Activated CD8-positive, alpha-beta memory T cell treated with anti-CD3 and anti-CD28 coated beads for 1 hour (primary cell): ENCODE data around the gene CTBP2.

Source experiments
- DNase-seq, 2 donors: peaks; one replicate each; pipeline ENCODE4 v3.0.0-alpha.2; 2020; ENCODE audit warnings: low read depth in 1 of 2; ENCODE audit errors: extremely low read depth in 1 of 2

Gene CTBP2

DNA sequence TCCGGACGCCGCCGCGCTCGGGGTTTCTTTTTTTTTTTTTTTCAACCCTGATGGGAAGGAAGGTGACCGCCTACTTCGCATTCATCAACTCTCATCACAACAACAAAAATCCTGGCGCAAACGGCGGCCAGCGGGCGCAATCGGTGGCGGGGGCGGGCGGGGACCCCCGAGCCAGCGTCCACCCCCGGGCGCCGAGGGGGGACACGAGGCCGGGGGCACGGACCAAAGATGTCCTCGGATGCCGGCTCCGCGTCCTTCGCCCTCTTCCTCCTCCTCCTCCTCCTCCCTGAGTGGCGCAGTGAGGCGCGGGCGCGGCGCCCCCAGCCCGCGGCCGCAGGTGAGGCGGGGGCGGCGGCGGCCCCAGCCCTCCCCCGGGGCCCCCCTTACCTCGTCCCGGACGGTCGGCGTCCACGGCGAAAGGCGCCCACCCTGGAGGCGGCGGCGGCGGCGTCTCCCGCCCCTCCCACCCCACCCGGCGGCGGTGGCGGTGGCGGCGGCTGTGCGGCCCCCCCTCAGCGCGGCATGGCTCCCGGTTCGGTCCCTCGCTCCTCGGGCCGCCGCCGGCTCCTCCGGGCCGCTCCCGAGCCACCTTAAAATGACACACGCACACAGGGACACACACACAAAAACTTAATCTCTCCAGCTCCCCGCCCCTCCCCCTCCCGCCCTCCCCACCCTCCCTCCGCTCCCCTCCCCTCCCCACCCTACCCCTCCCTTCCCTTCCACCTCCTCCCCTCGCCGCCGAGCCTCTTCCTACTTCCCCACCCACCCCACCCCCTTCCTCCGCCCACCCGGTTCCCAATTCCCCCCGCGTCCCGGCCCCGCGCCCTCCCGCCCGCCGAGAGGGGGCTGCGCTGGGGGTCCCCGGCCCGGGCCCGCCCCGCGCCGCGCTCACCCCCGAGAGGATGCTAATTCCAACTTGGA is at the start of gene CTBP2:
TSS of gene CTBP2 (minus strand) at position 632 of the 924 bp plus-strand sequence.
- DNase-seq: no peak

DNA sequence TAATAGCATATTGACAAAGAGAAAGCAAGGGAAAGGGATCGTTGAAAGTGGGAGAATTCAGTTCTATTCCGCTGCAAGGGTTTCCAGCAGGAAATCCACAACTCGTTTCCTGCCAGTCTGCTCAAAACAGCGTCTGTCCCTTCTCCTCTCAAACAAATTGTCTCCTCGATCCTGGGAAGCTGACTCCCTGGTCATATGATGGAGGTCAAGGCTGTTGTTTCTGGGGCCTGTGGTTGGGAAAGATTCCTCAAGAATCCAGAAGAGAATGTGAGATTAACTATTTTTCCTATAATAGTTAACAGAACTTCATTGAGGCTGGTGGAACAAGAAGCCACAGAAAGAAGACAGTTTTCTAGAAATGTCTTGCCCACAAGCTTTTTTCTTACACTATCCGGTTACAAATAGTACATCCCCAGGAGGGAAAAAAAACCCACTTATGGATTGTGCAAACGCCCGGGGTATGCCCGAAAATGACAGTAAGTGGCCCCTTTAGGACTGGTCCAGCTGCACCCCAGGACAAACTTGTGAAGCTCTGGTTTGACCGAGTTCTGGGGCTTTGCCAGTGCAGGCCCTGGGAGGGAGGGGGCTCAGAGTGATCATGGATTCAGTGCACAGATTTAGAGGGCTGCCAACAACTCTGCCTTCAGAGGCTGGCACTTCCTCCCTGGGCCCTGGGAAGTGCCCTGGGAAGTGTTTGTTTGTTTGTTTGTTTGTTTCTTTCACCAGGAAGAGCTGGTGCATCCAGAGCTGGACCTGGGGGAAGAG is 49.4 kb upstream of the CTBP2 start:
- no peak for DNase-seq

DNA sequence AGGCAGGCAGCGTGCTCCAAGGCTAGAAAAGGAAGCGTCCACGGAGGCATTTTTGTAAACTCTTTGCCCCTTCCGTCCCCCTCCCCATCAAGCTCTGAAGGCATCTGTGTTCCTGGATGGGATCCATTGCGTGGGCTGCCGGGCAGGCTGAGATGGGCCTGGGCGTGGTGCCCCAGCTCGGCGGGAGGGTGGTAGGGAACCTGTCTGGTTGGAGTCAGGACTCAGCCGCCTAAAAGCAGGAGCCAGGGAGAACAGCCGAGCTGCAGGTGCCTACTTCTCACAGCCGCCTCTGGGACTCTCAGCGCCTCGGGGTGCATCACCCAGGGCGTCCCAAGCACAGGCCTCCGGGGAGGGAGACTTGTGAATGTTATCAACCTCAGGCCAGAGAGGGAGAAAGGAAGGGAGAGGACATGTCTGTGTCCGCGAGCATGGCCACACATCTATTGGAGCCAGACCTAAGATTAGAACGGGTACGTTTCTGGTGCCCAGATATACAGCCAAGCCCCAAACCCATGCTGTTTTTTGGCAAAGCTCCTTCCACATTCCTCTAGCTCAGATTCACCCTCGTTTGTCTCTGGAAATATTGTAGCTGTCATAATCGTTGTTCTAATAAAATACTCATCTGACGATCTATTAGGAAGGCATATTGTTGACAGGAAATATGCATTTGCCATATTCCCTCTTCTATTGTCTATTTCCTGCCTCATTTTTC is 48.6 kb upstream of the CTBP2 start:
- no peak for DNase-seq

DNA sequence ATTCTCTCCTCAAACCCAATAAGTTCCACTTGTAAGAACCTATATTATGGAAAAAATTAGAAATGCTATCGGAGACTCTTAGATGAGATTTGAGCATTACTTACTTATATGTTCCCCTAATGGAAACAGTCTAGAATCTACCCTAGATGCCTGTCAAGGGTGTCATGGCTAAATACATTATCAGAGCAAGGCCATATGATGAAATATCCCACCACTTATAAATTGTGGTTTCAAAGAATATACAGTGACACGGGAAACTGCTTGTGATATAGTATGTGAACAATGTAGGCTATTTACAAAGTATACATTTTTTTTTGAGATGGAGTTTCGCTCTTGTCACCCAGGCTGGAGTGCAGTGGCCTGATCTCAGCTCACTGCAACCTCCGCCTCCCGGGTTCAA is 46.3 kb upstream of the CTBP2 start:
- no peak for DNase-seq

DNA sequence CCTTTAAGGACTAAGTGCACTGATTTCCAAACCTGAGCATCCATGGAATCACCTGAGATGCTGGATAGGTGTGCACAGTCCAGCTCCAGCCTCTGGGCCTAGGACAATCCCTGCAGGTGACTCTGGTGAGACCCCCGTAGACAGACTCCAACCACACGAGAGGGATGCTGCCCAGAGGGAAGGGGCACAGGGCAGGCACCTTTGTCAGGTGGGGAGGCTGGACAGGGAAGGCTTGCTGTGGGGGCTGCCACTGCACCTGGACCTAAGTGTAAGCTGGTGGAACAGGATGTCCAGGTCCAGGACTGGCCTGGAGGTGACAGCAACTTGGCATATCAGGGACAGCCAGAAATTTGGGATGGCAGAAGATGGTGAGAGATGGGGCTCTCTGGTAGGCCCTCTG is 45.1 kb upstream of the CTBP2 start:
- no peak for DNase-seq

DNA sequence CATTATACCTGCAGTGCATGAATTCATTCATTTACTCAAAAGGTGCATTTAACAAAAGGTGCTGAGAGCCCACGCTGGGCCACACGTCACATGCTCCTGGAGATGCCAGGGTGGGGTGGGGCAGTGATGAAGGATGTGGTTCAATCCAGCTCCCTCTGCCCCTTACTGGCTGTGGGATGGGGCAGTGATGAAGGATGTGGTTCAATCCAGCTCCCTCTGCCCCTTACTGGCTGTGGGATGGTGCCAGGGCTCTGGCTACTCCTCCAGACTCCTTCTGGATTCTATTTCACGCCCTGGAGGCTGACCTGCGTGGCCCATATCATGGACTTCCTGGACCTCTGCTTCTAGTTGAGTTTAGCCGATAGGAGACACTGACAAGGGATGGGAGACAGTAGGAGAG is 44.0 kb upstream of the CTBP2 start:
- no peak for DNase-seq

DNA sequence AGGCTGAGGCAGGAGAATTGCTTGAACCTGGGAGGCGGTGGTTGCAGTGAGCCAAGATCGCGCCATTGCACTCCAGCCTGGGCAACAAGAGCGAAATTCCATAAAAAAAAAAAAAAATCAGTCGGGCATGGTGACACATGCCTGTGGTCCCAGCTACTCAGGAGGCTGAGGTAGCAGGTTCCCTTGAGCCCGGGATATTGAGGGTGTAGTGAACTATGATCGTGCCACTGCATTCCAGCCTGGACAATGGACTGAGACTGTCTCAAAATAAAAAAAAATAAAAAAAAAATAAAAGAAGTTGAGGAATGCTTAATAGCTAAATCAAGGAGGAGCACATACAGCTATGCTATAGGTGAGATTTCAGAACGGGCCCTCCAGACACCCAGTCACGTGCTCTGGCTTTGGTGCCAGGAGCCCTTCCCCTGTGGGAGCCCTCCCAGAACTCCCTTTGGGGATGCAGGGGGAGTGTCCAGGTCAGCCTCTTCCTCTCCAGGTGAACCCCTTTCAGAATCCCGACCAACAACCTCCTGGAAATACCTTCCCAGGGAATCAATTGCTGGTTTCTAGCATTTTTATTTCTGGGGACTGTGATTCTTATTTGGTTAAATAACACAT is 42.9 kb upstream of the CTBP2 start:
- DNase-seq: no peak

DNA sequence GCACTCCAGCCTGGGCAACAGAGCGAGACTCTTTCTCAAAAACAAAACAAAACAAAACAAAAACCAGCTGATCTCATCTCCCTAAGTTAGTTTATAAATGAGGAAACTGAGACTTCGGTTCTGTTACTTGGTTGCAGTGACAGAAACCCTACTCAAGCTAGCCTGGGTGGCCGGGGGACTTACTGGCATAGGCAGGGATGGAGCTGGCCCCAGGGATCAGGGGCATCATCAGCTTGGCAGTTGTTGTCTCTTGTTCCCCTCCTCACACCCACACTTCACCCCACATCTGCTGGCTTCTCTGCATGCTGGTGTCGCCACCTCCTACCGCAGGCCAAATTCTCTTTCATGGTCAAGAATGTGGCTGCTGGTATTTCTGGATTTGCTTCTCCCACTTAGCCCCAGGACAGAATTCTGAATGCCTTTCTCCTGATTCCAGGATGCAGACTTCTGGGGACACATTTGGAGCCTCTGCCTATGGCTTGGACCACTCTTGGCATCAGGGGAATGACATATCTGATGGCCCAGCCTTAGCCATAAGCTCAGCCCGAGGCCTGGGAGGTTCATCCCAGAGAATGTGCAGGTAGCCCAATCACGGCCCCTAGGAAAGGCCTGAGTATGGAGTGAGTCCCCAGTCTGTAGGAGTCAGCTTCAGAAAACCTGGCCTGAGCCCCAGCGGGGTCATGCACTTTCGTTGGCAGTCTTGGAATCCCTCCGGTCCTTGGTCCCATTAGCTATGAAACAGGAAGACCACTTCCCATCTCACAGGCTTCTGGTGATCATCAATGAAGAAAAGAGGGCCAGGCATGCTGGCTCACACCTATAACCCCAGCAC is 41.6 kb upstream of the CTBP2 start:
- DNase-seq: no peak

DNA sequence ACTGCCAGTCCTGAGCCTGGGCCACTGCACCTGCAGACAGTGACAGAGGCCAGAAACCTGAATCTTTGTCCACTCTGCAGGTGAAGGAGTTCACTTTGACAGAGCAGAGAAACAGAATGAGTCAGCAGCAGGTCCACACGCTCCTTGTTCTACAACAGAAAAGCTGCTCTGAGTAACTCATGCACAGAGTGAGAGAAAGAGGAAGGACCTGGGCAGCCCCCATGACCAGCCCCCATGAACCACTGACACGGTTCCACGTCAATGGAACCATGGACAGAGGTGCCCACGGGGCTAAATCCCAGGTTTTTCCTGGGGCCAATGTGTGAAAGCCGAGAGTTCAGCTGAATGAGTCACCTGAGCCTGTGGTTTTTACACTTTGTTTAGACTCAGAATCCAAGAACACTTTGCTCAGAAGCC is 40.8 kb upstream of the CTBP2 start:
- no peak for DNase-seq

DNA sequence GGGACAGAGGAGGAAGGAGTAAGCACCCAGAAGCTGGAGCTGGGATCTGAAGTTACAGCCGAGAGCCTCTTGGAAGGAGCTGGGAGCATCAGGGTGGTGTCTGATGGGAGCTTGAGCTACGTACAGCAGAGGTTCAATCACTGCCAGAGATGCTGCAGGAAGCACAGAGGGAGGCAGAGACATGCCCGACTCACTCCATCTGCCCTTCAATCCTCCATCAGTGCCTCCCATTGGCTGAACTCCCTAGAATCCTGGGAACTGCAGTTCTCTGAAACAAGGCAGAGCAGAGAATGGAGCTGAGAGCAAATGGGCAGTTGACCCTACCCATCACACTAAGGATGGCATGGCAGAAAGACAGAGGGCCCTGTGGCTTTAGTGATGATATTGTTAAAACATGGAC is 40.0 kb upstream of the CTBP2 start:
- DNase-seq: no peak

DNA sequence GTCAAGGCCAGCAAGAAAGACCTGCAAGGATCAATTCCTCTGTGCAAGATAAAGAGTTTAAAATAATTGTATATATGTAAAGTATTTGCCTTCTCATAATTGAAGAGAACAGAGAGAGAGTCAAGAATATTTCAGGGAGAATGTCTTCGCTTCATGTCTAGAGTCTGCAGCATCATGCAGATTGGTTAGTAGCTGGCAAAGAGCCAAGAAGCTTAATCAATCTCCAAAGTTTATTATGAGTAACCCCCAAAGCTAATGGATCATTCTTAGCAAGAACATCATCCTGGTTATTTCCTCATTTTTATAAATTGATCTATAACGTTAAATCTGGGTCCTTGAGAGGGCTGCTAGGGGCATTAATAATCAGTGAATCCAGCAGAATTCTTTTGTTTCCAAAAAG is 38.9 kb upstream of the CTBP2 start:
- DNase-seq: no peak

DNA sequence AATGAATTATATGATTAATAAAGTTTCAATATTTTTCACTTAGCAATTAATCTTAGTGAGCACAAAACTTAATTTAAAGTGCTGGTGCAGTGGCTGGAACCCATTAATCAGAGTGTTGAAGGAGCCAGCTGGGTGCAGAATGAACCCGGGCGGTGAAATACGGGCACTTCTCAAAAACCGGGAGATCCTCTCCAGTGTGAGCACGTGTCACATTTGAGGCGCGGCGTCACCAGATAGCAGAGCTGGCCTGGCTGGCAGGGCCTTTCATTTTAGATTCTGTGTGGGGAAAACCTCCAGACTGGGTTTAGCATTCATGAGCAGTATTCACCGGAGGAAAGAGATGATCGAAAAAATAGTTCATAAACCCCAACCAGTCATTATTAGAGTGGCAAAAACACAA is 34.5 kb upstream of the CTBP2 start:
- no peak for DNase-seq

DNA sequence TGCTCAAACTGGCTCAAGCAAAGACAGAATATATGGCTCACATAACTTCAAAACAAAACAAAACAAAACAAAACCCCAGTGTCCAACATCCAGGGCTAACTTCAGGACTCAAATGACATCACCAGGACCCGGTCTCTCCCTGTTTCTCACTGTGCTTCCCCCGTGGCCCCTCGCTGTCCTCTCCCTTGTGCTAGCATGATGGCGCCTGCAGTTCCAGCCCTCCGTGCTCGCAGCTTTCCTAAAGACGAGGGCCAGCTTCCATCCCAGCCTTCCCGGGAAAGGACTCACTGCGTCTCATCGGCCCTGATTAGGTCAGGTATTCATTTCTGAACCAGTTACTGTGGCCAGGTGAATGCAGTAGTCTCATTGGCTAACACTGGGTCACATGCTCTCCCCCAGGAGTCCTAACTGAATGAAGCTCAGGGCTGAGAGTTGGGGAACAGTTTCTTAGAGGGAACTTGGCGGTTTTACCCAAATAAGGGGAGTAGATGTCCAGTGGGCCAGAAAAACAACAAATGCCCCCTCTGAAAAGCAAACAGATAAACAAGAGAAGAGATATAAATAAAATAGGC is 33.0 kb upstream of the CTBP2 start:
- no peak for DNase-seq

DNA sequence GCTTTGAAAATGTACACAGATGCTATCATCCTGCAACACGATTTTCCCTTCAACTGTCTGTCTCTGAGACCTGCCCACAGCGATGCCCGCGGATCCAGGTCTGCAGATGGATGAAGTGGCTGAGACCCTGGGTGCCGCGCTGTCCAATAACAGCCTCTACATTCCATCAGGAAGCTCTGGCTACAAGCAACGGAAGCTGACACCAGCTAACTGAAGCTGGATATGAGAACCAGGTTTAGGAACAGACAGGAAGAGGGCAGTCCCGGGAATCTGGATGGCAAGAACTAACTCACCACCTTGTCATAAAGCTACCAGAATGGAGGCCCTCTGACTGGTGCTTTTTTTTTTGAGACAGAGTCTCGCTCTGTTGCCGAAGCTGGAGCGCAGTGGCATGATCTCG is 32.3 kb upstream of the CTBP2 start:
- no peak for DNase-seq

DNA sequence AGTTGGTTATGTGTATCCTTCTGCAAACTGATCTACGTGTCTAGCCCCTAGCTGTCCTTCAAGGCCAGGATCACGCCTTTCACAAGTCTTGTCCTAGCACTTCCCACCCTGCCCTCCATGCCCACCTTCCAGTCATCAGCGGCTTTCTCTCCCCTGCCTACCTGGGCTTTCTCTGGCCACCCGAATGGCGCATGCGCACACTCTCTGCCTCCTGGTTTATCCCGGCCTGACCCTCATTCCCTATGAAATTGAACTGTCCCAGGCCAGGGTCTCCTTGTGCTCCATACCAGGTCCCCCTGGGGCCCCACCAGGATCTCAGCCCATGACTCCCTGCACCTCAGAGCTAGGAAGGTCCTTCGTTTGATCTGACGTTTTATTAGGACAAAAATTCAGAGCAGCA is 31.6 kb upstream of the CTBP2 start:
- DNase-seq: no peak

DNA sequence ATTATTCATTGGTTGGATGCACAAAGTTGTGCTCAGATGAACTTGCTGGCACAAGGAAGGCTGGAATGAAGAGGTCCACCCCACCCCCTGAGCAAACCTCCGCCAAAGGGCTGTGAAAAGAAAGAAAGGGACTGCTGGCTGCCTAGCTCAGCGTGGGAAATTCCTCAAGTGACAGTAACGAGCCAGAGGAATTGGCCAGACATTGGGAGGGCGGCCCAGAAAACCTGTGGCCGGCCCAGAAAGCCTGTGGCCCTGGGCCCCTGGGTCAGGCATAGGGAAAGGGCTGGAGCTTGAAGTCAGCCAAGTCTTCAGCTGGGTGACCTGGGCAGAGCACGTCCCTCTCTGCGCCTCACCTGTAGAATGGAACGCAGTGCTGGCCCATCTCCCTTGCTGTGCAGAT is 30.6 kb upstream of the CTBP2 start:
- no peak for DNase-seq

DNA sequence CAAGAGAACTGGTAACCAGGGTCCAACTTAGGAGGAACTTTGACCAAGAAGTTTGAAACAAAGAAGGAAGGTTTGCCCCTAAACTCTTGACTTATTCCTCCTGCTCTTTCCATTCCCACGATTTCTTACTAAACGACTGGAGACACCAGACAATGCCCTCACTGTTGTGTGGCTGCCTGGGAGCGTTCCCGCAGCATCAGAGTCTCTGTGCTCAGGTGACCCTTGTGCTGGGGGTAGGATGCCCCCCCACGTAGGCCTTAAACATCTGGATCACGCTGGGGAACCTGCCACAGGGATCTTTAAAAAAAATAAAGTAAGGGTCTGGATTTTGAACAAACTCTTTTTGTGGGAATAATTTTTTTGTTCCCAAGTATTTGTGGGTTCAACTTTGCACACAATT is 30.1 kb upstream of the CTBP2 start:
- DNase-seq: no peak

DNA sequence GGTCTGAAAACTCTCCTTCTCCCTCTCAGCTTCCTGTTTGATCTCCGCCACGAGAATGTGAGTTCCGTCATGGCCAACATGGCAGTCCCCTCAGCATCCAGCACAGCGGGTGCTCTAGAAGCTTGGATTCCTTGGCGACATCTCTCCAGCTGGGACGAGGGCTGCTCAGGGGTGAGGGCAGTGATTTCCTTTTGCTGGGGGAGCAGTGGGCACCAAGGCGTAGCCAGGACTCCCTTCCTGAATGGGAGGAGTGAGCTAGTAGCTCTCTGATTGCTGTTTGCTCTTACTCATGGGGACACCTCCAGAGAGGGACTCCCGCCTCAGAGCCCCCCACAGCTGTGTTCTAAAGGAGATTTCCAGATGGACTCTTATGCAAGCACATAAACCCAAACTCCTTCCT is 28.8 kb upstream of the CTBP2 start:
- DNase-seq: no peak

DNA sequence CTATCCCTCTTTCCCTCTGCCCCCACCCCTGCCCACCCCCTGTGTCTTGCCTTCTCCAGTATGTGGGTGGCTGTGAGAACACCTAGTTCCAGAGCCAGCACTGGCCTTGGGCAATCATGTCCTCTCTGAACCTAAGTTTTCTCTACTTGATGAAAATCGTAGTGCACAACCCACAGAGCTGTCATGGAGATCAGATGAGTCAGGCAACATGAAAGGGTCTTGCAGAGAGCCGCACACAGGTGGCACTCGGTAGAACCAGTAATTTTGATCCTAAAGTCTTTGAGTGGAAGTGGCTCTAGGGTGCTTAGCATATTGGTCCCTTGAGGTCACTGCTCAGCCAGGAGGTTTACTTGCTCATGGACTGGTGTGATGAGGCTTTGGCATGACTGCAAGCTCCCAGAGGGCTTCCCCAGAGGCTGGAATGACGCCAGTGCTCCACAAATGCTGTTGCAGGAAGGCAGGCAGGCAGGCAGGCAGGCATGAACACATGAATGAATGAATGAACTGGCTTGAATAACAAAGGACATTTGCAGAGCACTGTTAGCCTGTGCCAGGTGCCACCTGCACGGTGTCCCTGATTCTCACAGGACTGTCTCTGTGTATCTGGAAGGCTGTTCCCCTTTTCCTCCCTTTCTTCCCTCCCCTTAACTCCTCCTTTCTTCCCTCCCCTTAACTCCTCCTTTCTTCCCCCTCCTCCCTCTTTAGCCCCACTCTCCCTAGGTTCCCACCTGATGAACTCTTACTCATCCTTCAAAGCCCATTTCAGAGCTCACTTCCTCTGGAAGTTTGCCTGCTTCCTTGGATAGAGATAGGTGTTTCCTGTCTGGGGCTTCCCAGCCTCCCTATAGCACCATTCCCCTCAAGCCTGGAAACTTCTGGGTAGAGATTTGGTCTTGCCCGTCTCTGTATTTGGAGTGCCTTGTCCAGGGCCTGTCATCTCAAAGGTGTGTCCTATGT is 27.2 kb upstream of the CTBP2 start:
- DNase-seq: no peak
